ENCODE data around the gene ZDHHC19. TPM values are rescaled to one million over a fixed set of nuclear protein-coding genes. Genes with fewer than 3 reads are reported as not detected.
"Not testable (repeated sequence)": the region's sequence is repeated elsewhere in the genome, so short reads cannot be mapped to it uniquely, and the experiment has no call there.

ZDHHC19 gene
- total RNA-seq, 1 donor from 2014 or later: 0.31 TPM

GRCh38 chr3:196251918-196252317 is 40.7 kb upstream of the ZDHHC19 start:
- H3K27ac Mint-ChIP-seq: no peak overlapping the region

GRCh38 chr3:196246612-196247308 is 35.6 kb upstream of the ZDHHC19 start:
- POLR2A ChIA-PET: interaction anchor here (0.7 kb wide), 1 partner anchor 151 kb away, joined by 3 read pairs; no protein-coding TSS in a partner anchor
- CTCF ChIA-PET: no interaction called here
- TF ChIP-seq, protein P1, sequence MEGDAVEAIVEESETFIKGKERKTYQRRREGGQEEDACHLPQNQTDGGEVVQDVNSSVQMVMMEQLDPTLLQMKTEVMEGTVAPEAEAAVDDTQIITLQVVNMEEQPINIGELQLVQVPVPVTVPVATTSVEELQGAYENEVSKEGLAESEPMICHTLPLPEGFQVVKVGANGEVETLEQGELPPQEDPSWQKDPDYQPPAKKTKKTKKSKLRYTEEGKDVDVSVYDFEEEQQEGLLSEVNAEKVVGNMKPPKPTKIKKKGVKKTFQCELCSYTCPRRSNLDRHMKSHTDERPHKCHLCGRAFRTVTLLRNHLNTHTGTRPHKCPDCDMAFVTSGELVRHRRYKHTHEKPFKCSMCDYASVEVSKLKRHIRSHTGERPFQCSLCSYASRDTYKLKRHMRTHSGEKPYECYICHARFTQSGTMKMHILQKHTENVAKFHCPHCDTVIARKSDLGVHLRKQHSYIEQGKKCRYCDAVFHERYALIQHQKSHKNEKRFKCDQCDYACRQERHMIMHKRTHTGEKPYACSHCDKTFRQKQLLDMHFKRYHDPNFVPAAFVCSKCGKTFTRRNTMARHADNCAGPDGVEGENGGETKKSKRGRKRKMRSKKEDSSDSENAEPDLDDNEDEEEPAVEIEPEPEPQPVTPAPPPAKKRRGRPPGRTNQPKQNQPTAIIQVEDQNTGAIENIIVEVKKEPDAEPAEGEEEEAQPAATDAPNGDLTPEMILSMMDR (IDR thresholded peaks at IDR 0.05): no peak
- ATAC-seq (ENCODE audit: low read depth) (no peak), DNase-seq (no peak)
- H3K9me3 Mint-ChIP-seq: no peaks in the 10 kb centered on the region
- no peak overlapping the region for H3K27ac Mint-ChIP-seq
- no peak overlapping the region for H3K4me3 Mint-ChIP-seq
- intact Hi-C loops (cut with micrococcal nuclease): no loop called here
- H3K36me3 Mint-ChIP-seq (ENCODE audit: low read depth): peaks cover 51% of the 10 kb centered on the region
- no peaks in the 10 kb centered on the region for H3K27me3 Mint-ChIP-seq
- peaks cover 2% of the 10 kb centered on the region for H3K4me1 Mint-ChIP-seq

More at GRCh38 chr3:196251918-196252317, 40.7 kb upstream of the ZDHHC19 start:
- intact Hi-C loops (cut with micrococcal nuclease): loop anchor here (5.0 kb wide), 2 partner anchors 435 to 715 kb away; partner anchors contain the start of gene PIGZ
- Mint-ChIP-seq H3K27me3 (no peaks in the 10 kb centered on the region), H3K9me3 (no peaks in the 10 kb centered on the region), H3K4me1 (peaks cover 8% of the 10 kb centered on the region), H3K4me3 (no peak overlapping the region), H3K36me3 (ENCODE audit: low read depth) (peaks cover 40% of the 10 kb centered on the region)
- peak; percentile 70 for ATAC-seq (ENCODE audit: low read depth)
- no peak for DNase-seq
- POLR2A ChIA-PET: no interaction called here
- CTCF ChIA-PET: interaction anchor here (1.5 kb wide), 1 partner anchor 102 kb away, joined by 4 read pairs; no protein-coding TSS in a partner anchor
- TF ChIP-seq, protein P1 (IDR thresholded peaks at IDR 0.05): no peak

- H3K9me3 Mint-ChIP-seq; DNase-seq; H3K4me1 Mint-ChIP-seq; intact Hi-C loops (cut with micrococcal nuclease); H3K27ac Mint-ChIP-seq; H3K27me3 Mint-ChIP-seq; CTCF ChIA-PET; H3K4me3 Mint-ChIP-seq; ATAC-seq (ENCODE audit: low read depth); POLR2A ChIA-PET: not testable (repeated sequence)
- H3K36me3 Mint-ChIP-seq (ENCODE audit: low read depth): peaks cover 68% of the 10 kb centered on the region
These were observed 33.0 kb upstream of the ZDHHC19 start for GRCh38 chr3:196244166-196244565.

- ChIA-PET POLR2A (no interaction called here), CTCF (no interaction called here)
- Mint-ChIP-seq H3K27me3 (no peaks in the 10 kb centered on the region), H3K9me3 (no peaks in the 10 kb centered on the region), H3K4me1 (no peaks in the 10 kb centered on the region), H3K27ac (no peak overlapping the region), H3K4me3 (no peak overlapping the region), H3K36me3 (ENCODE audit: low read depth) (peaks cover 75% of the 10 kb centered on the region)
- TF ChIP-seq, protein P1 (IDR thresholded peaks at IDR 0.05): no peak
- DNase-seq: no peak
- no peak for ATAC-seq (ENCODE audit: low read depth)
- intact Hi-C loops (cut with micrococcal nuclease): no loop called here
These were observed 30.5 kb upstream of the ZDHHC19 start for GRCh38 chr3:196241704-196242103.

DNA sequence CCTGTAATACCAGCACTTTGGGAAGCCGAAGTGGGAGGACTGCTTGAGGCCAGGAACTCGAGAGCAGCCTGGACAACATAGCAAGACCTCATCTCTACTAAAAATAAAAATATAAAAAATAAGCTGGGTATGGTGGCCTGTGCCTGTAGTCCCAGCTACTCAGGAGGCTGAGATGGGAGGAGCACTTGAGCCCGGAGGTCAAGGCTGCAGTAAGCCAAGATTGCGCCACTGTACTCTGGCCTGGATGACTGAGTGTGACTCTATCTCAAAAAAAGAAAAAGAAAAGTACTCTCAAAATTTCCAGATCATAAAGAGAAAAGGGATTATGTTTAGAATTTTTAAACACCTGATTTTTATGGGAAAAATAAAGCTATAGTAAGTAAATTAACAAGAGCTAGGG is 29.2 kb upstream of the ZDHHC19 start:
- ChIA-PET POLR2A (no interaction called here), CTCF (no interaction called here)
- ATAC-seq (ENCODE audit: low read depth) (no peak), DNase-seq (no peak)
- TF ChIP-seq, protein P1 (IDR thresholded peaks at IDR 0.05): no peak
- no peak overlapping the region for H3K4me3 Mint-ChIP-seq
- H3K27ac Mint-ChIP-seq: no peak overlapping the region
- no peaks in the 10 kb centered on the region for H3K9me3 Mint-ChIP-seq
- intact Hi-C loops (cut with micrococcal nuclease): no loop called here
- no peaks in the 10 kb centered on the region for H3K4me1 Mint-ChIP-seq
- no peaks in the 10 kb centered on the region for H3K27me3 Mint-ChIP-seq
- peaks cover 69% of the 10 kb centered on the region for H3K36me3 Mint-ChIP-seq (ENCODE audit: low read depth)

All from activated B cell treated with CpG ODN at 0.5 μM for 24 hours (primary cell).